Activated CD8-positive, alpha-beta memory T cell treated with anti-CD3 and anti-CD28 coated beads, Interleukin-2, amount 50 U/mL, for 24 hours (primary cell): Measurements from ENCODE around the gene RFNG.

Source experiments
- DNase-seq: peaks from one replicate; pipeline ENCODE4 v3.0.0-alpha.2; 2020; ENCODE audit errors: extremely low read depth

The RFNG gene

GRCh38 chr17:82025401-82026107, 26.1 kb downstream of the RFNG start:
- DNase-seq: no peak

GRCh38 chr17:82024859-82025258, 26.8 kb downstream of the RFNG start:
- DNase-seq: no peak

GRCh38 chr17:82023447-82024241, 28.0 kb downstream of the RFNG start:
- no peak for DNase-seq

GRCh38 chr17:82022981-82023446, 28.6 kb downstream of the RFNG start, which contains the start of gene LRRC45:
Gene LRRC45 (plus strand): TSS chr17:82023305. CDS start chr17:82023644, 339 bp downstream.
- peak; percentile 98 for DNase-seq

GRCh38 chr17:82022310-82022980, 29.2 kb downstream of the RFNG start, which contains the start of gene CENPX:
Gene CENPX (minus strand): TSS chr17:82022878. CDS start chr17:82022861, 17 bp downstream.
- no peak for DNase-seq

GRCh38 chr17:82021900-82022309, 29.7 kb downstream of the RFNG start:
- DNase-seq: no peak

- DNase-seq: no peak
Measured at GRCh38 chr17:82021107-82021899, 30.3 kb downstream of the RFNG start.

GRCh38 chr17:82020572-82021106, 31.0 kb downstream of the RFNG start:
- DNase-seq: no peak

- DNase-seq: no peak
Measured at GRCh38 chr17:82019690-82020571, 31.7 kb downstream of the RFNG start.

GRCh38 chr17:82018989-82019689, 32.5 kb downstream of the RFNG start:
- no peak for DNase-seq

- DNase-seq: no peak
Measured at GRCh38 chr17:82018152-82018988, 33.2 kb downstream of the RFNG start.

- DNase-seq: no peak
Measured at GRCh38 chr17:82017612-82018151, 33.9 kb downstream of the RFNG start.

- no peak for DNase-seq
Measured at GRCh38 chr17:82016875-82017459, 34.6 kb downstream of the RFNG start.

- no peak for DNase-seq
Measured at GRCh38 chr17:82016061-82016874, 35.3 kb downstream of the RFNG start.

GRCh38 chr17:82015311-82015971, 36.2 kb downstream of the RFNG start:
- no peak for DNase-seq

GRCh38 chr17:82014971-82015310, 36.7 kb downstream of the RFNG start:
- DNase-seq: no peak

GRCh38 chr17:82014432-82014831, 37.2 kb downstream of the RFNG start:
- DNase-seq: no peak
